GM12892 (cell line): ENCODE data around the gene KLHL41.

Experiments
- DNase-seq: peaks from one replicate; pipeline ENCODE4 v3.0.0; 2011; ENCODE audit not compliant: insufficient read length
- FAIRE-seq: peaks from 2 replicates; lab custom pipeline; 2011; peaks lifted over from hg19 to GRCh38; lab: Jason Lieb, UNC
- POLR2A ChIP-seq: IDR thresholded peaks from 2 replicates; pipeline ENCODE4 v1.6.1; 2011; ENCODE audit warnings: low read depth, low read length, control low read depth
- POLR2AphosphoS5 ChIP-seq: IDR thresholded peaks from 2 replicates; pipeline ENCODE4 v1.6.1; 2011; ENCODE audit warnings: low read depth, low read length, control low read depth
- TAF1 ChIP-seq: IDR thresholded peaks from 2 replicates; pipeline ENCODE4 v1.6.1; 2011; ENCODE audit warnings: low read depth, mild to moderate bottlenecking, control low read depth, low read length, borderline replicate concordance

KLHL41 gene

DNA sequence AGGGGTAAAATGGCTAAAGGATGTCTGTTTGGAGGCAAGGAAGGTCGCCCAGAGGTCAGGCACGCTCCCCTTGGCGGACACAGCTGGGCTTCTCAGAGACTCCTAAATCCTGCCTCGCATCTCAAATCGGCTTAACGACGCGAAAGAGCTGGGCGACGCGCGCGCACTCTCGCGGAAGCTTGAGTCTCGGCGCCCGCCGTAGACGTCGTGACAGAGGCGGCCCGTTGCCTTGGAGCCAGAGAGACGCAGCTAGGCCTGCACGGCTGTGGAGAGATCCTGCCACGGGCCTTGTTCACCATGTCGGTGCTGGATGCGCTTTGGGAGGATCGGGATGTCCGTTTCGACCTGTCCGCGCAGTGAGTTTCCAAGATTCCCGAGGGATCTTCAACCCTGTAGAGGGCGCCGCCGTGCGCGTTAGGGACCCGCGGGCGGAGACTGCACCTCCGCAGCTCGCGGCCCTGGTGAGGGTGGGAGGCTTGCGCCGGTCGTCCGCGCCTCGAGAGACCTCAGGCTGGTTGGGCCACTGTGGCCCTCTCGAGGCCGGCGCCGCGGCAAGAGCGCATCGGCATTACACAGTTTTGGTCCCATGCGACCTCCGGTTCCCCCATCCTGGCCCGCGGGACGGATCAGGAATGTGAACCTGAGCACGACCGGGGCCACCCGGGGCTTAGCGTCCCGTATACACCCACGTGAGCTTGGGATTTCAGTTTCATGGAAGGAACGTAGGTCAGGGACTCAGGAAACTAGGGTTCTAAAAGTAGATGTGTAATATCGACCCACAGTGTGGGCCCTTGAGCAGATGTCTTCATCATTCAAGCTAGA lies 30.0 kb upstream of the KLHL41 start, which contains the start of gene BBS5:
TSS of gene BBS5 (plus strand) at position 238 of the 822 bp plus-strand sequence. CDS start at position 298, 60 bp downstream.
- TF ChIP-seq POLR2A, result no peak
- no peak for TF ChIP-seq POLR2AphosphoS5
- no peak for TF ChIP-seq TAF1
- DNase-seq (peak; percentile 61), FAIRE-seq (peak; percentile 66)

DNA sequence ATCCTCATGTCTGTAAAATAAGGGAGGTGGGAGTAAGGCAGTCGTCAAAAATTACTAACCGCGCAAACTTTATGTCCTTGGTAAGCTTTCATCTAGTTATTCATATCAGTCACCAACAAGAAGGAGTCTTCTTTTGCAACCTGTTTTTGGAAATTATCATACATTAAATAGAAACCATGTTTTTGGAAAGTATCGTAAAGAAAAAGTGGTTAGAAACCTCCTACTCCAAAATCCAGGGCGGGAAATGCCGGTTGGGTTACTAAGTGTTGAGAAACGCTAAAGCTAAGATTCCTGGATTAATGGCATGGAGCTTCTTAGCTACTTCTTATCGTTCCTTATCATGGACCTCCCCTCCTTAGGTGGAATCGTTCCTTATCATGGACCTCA lies 29.4 kb upstream of the KLHL41 start:
- DNase-seq (no peak), FAIRE-seq (peak; percentile 17)
- TF ChIP-seq POLR2A, result no peak
- no peak for TF ChIP-seq POLR2AphosphoS5
- no peak for TF ChIP-seq TAF1

DNA sequence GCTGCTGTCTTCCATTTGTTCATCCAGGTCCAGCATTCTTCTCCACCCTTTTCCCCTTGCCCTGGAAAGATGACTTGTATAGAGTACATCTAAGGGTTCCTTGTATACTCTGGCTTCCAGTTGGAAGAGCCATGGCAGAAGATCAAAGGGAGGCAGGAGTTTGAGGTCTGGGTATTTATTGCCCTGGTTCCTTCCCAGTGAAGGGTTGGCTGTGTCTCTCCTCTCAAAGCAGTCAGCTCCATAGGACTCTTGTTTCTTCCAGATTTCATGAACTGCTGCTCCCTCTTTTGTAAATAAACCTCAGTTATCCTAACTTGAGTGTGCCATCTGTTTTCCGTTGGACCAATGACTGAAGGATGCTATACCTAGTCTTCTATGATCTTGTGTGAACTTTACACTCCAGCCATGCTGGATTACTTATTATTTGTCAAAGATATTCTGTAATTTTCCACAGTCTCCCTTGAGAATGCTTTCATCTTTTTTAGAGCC lies 23.8 kb upstream of the KLHL41 start:
- DNase-seq, result no peak
- TF ChIP-seq TAF1 (no peak), POLR2A (no peak)
- no peak for FAIRE-seq

DNA sequence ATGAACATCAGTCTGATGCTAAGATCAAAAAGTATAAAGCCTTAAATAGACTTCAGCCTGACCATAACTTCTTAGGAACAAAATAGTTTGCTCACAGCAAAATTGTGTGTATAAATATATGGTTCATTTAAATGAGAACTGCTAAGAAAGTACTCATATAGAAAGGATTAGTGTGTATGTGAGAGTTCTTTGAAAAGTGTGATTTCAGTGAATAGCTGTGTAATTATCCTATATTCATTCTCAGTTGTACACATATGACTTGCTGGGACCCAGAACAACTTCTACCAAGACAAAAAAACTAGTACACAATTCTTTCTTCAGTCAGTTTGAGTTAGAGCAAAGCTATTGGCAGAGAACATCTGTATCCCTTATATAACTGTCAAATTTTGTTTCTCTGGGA lies 23.0 kb upstream of the KLHL41 start:
- DNase-seq (no peak), FAIRE-seq (no peak)
- no peak for TF ChIP-seq POLR2A

DNA sequence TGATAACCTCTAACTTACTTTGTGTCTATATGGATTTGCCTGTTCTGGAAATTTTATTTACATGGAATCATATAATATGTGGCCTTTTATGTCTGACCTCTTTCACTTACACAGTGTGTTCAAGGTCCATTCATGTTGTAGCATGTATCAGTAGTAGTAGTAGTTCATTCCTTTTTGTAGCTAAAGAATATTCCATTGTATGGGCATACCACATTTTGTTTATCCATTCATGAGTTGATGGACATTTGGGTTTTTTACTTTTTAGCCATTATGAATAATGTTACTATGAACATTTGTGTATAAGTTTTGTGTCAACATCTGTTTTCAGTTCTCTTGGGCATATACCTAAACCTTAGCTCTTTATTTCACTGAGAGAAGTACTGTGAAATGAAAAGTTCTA lies 18.7 kb upstream of the KLHL41 start:
- DNase-seq (no peak), FAIRE-seq (no peak)
- TF ChIP-seq POLR2AphosphoS5 (no peak), POLR2A (no peak)

DNA sequence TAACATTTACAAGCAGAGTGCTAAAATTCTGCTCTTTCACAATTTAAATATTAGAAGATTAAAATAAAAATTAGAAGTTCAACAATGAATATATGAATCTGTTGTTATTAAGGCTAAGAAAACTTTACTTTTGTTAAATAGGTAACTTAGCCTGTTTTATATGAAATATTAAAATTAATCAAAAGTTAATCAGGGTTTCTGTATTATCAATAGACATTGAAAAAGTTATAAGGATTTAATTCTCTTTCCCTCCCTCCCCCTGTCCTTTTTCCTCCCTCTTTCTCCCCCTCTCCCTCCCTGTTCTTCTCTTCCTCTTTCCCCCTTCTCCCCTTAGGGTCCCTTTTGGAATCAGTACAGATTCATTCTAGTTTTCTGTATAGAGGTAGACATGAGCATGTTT lies 18.1 kb upstream of the KLHL41 start:
- FAIRE-seq, result no peak

DNA sequence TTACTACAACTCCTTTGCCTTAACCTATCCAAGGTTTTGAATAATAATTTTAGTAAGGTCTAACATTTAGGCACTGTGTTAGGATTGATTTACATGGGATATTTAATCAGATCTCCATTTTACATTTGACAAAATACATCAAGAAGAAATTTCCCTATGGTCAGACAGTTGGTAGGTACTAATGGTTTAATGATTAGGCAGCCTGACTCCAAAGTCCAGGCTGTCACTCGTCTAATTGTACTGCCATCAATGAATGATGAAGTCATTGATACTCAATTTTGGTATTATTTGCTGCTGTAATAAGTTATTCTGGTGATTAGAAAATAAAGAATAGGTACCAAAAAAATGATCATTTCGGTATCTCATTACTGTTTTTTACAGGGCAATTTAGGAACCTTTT lies 16.1 kb upstream of the KLHL41 start:
- TF ChIP-seq TAF1, result no peak
- no peak for TF ChIP-seq POLR2A
- TF ChIP-seq POLR2AphosphoS5, result no peak
- FAIRE-seq, result no peak

More for the DNA sequence above, 18.1 kb upstream of the KLHL41 start:
- TF ChIP-seq POLR2AphosphoS5, result no peak
- DNase-seq, result no peak

DNA sequence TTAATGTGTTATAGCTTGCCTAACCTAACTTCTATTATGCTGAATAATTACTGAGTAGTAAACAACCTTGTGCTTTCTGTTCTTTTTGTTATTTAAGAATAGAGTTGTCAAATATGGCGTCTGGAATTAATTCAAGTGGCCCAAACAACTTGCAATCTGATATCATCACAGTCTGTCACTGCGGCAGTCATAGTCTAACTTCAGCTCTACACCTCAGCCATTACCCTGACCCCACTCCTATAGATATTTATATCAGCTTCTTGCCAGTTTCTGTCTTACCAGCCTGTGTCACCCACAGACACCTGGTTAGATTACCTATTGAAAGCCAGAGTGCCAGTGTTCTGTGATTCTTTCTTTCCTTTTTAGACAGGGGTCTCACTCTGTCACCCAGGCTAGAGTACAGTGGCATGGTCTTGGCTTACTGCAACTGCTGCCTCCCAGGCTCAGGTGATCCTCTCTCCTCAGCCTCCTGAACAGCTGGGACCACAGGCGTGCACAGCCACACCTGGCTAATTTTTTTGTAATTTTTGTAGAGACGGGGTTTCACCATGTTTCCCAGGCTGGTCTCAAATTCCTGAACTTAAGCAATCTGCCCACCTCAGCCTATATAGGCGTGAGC lies 14.1 kb upstream of the KLHL41 start:
- no peak for FAIRE-seq
- no peak for DNase-seq
- TF ChIP-seq POLR2A (no peak), POLR2AphosphoS5 (no peak), TAF1 (no peak)

More for the DNA sequence above, 16.1 kb upstream of the KLHL41 start:
- DNase-seq, result no peak

DNA sequence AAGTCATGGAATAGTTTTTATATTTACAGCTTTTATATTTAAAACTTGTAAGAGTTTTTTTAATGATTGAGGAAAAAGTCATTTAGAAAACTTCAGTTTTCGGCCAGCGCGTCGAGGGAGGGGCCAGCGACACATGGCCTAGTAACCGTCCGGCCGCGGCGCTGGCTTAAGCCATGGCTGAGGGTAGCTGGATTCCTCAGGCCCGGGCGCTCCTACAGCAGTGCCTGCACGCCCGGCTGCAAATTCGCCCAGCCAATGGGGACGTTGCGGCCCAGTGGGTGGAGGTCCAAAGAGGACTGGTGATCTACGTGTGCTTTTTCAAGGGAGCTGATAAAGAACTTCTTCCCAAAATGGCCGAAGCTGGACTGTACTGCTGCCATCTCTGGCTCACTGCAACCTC lies 4.9 kb upstream of the KLHL41 start:
- DNase-seq (no peak), FAIRE-seq (no peak)

DNA sequence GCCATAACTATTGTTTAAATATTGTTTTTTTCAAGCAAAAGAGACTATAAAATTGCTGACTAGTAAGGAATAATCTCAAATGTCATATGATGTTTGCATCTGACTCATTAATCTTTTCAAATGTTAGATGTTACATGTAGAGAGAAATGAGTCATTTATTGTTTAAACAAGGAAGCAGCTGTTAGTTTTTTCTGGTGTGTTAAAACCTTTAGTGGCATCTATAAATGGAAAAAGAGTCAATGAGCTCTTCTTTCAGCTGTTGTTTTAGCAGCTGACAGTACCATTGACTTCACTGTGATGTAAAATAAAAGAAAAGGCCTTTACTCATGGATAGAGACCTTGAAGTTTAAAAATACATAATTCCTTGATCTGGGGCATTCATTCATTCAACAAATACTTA lies 1.8 kb upstream of the KLHL41 start:
- DNase-seq, result no peak
- FAIRE-seq, result no peak
- no peak for TF ChIP-seq POLR2A
- no peak for TF ChIP-seq POLR2AphosphoS5
- TF ChIP-seq TAF1, result no peak

More for the DNA sequence above, 4.9 kb upstream of the KLHL41 start:
- TF ChIP-seq POLR2A, result no peak
- no peak for TF ChIP-seq POLR2AphosphoS5
- no peak for TF ChIP-seq TAF1

DNA sequence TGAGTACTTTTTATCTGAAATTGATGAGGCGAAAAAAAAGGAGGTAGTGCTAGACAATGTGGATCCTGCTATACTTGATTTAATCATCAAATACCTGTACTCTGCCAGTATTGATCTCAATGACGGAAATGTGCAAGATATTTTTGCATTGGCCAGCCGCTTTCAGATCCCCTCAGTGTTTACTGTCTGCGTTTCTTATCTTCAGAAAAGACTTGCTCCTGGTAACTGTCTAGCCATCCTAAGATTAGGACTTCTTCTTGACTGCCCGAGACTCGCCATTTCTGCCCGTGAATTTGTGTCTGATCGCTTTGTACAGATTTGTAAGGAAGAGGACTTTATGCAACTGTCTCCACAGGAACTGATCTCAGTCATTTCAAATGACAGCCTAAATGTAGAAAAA lies 453 bp downstream of the KLHL41 start:
- no peak for TF ChIP-seq TAF1
- no peak for TF ChIP-seq POLR2A
- no peak for TF ChIP-seq POLR2AphosphoS5
- FAIRE-seq, result no peak

DNA sequence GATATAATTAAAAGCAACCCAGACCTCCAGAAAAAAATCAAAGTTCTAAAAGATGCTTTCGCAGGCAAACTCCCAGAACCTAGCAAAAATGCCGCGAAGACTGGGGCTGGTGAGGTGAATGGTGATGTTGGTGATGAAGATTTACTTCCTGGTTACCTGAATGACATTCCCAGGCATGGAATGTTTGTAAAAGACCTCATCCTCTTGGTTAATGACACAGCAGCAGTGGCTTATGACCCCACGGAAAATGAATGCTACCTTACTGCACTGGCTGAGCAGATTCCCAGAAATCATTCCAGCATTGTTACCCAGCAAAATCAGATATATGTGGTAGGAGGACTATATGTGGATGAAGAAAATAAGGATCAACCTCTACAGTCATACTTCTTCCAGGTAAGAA lies 994 bp downstream of the KLHL41 start:
- TF ChIP-seq TAF1 (no peak), POLR2A (no peak), POLR2AphosphoS5 (no peak)
- DNase-seq, result no peak
- no peak for FAIRE-seq

More for the DNA sequence above, 453 bp downstream of the KLHL41 start:
- DNase-seq, result no peak
